NCI-H446 (cell line): Measurements from ENCODE around the gene IL1RAPL1.
"Not testable (repeated sequence)": the region's sequence is repeated elsewhere in the genome, so short reads cannot be mapped to it uniquely, and the experiment has no call there.

ENCODE experiments used
- DNase-seq, 2 experiments: peaks; one replicate each; lab custom pipeline; 2025; lab: John Stamatoyannopoulos, UW

IL1RAPL1 gene

GRCh38 chrX:28628120-28628519 is 40.9 kb downstream of the IL1RAPL1 start:
- DNase-seq: no peak

- no peak for DNase-seq
These were observed 51.5 kb downstream of the IL1RAPL1 start for GRCh38 chrX:28638775-28639174.

DNA sequence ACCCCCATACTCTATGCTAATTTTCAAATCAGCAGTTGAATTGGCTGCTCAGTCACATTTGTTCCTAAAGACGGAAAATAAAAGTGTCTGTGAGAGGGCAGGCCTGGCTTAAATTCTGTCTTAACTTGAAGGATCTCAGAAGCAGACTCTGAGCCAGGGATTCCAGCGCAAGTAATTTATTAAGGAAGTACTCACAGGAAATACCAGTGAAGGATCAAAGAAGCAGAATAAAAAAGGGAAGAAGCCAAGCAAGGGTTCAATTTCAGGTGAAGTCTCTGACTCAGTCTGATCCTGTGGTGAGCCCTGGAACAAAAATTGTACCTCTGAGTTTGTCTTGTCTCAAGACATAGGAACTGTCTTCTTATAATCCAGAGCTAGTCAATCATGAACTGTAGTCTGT is 52.2 kb downstream of the IL1RAPL1 start:
- no peak for DNase-seq

DNA sequence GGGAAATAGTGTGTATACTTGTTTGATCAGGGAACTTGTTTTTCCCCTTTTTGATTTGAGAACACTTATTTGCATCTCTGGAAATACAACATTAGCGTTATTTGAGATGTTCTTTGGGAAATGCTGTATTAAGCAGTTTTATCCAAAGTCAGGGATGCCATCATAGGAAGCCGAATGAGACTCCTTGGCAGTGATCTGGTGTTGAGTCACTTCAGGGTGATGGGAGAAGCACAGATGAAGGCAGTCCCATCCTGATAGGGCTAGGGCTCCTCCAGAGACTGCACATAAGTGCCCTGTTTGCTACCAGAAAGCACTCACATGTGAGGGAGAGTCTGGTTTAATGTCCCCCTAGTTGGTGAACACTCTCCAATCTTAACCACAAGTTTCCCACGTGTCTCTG is 62.3 kb downstream of the IL1RAPL1 start:
- no peak for DNase-seq

DNA sequence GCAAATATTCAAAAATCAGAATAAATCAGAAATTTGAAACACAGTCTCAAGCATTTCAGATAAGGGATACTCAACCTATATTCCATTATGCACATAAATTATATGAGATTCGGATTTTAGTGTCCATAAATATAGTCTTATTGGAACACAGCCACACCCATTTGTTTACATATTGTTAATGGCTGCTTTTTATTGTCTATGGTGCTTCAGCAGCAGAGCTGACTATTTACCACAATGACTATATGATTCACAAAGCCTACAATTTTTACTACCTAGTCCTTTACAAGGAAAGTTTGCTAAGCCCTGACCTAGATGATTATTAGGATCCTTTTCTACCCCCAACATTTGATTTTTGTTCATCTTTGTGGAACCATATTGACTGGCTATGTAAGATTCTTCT is 63.9 kb downstream of the IL1RAPL1 start:
- DNase-seq: no peak

- DNase-seq: no peak
These were observed 72.0 kb downstream of the IL1RAPL1 start for GRCh38 chrX:28659269-28659668.

DNA sequence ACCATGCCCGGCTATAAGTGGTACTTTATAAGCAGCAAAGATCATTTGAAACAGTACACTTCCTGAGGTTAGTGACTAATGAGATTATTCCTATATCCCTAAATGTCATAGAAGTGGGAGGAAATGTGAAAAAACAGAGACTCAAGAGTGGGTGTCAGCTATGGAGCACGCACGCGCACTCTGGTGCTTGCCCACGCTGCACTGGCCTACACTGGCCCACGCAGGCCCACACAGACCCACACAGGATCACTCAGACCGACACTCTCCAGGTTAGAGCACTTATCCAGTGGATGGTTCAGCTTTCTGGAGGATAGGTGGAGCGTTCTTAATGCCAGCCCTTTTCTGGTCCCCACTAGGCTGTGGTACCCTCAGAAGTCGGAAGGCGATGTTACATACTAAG is 78.5 kb downstream of the IL1RAPL1 start:
- no peak for DNase-seq

GRCh38 chrX:28668303-28668702 is 81.1 kb downstream of the IL1RAPL1 start:
- no peak for DNase-seq

- no peak for DNase-seq
These were observed 81.7 kb downstream of the IL1RAPL1 start for GRCh38 chrX:28668957-28669356.

DNA sequence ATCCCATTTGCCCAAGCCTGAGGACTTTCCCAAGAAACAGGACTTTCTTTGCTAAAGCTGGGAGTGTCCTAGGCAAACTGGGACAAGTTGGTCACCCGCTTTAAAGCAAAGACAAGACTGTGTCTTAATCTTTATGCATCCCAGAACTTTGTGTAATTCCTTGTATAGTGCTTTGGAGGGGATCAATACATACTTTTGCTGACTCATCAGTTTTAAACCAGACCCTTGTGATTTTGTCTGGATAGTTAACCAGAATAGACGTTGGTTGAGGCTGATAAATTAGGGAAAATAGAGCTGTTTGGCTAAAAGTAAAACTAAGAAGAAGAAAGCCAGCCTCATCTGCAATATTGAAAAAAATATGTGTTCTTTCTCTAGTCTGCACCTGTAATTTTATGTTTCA is 82.8 kb downstream of the IL1RAPL1 start:
- no peak for DNase-seq

GRCh38 chrX:28675173-28675572 is 87.9 kb downstream of the IL1RAPL1 start:
- DNase-seq: no peak

GRCh38 chrX:28693101-28693500 is 105.9 kb downstream of the IL1RAPL1 start:
- no peak for DNase-seq

DNA sequence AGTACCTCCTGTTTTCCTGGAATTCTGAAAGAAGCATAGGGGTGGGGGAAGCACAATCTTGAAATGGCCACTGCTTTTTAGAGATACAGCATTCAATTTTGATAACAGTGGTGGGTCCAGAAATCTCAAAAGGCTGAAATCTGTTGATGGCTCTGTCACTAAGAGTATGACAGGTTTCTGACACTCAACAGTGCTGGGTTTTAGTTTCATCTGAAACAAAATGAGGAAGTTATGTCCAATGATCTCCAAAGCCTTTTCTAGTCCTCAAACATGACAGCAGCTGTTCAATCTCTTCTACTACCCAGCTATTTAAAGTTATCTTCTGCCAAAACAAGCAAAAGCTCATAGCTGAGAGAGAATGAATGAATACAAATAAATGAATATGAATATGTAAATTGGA is 110.5 kb downstream of the IL1RAPL1 start:
- DNase-seq: no peak

DNA sequence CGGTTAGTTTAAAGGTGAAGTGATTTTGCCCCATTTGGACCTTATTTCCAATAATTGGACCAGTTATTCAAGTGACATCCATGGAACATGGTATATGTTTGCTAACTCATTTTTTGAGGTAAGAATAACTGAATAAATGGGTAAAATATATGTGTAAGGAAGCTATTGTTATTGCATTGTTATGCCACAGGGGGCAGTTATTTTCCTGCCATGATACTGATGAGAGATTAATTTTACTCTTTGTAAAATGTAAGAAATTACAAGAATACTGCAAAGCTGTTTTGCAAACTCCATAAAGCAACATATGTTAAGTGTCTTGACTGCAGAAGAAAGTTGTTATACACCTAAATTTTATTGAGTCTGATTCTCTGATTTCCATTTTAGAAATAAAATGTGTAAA is 114.0 kb downstream of the IL1RAPL1 start:
- no peak for DNase-seq

DNA sequence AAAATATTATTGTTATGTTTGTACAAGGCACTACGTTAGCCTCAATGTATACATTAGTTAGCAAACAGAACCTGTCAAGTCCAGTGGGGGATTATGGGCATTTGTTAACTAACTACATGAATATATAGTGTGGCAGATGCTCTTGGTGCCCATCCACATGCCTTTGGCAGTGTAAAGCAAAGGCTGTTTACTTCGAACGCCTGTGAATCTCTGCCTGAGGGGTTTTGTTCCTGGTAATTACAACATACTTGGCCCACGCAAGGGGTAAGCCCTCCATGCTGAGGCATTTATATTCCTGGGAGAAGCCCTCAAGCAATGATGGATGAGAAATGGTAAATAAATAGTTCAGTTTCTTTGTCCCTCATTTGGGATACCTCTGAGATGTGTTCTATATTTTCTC is 119.7 kb downstream of the IL1RAPL1 start:
- DNase-seq: no peak

DNA sequence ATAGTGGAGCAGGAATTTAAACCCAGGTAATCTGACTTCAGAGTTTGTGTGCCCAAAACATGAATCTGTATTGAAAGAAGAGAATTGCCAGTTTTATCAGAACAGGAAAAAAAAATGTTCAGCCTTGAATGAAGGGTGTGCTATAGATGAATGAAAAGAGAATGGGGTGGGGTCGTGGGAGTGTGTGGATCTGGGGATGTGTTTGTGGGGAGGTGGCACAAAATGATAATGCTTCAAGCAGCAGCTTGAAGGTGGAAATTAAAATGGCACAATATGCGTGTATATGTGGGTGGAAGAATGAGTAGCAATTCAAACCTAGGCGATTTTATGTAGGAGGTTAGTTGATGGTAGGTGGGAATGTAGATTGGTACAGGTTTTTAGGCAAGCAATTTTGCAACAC is 122.2 kb downstream of the IL1RAPL1 start:
- no peak for DNase-seq

DNA sequence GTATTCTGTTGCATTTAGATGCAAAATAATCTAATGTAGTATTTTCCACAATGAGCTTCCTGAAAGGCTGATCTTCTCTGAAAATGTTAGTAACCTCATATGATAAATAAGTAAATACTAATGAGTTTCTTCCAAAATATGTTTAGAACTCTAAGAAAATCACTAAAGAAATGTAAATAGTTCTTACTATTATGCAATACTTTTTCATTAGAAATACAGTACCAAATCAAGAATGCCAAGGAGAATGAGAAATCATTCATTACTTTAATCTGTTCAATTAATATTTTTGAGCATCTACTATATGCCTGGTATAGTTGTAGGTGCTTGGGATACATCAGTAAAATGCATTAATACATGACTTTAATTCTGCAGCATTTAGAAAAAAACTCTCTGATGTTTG is 130.6 kb downstream of the IL1RAPL1 start:
- DNase-seq: no peak

GRCh38 chrX:28718450-28718849 is 131.2 kb downstream of the IL1RAPL1 start:
- no peak for DNase-seq

GRCh38 chrX:28719620-28720019 is 132.4 kb downstream of the IL1RAPL1 start:
- no peak for DNase-seq

DNA sequence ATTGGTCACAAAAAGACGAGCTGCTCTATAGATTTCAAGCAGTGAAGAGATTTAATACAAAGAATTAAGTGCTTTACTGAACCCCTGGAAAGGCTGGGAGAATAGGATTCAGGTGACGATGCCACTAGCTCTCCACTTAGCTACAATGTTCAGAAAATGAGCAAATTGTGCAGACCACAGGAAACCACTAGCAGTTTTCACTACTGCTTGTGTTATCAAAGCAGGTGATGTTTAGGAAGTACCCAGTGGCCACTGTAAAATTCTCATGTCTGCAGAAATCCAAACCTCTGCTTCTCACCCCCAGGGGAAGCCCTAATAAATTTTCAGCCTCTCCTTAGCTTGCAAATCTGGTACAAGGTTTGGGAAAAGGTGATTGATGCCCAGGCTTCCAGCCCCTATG is 165.1 kb downstream of the IL1RAPL1 start:
- no peak for DNase-seq

- no peak for DNase-seq
These were observed 168.9 kb downstream of the IL1RAPL1 start for GRCh38 chrX:28756175-28756574.

- DNase-seq: no peak
These were observed 169.4 kb downstream of the IL1RAPL1 start for GRCh38 chrX:28756647-28757046.

GRCh38 chrX:28757290-28757689 is 170.0 kb downstream of the IL1RAPL1 start:
- no peak for DNase-seq

DNA sequence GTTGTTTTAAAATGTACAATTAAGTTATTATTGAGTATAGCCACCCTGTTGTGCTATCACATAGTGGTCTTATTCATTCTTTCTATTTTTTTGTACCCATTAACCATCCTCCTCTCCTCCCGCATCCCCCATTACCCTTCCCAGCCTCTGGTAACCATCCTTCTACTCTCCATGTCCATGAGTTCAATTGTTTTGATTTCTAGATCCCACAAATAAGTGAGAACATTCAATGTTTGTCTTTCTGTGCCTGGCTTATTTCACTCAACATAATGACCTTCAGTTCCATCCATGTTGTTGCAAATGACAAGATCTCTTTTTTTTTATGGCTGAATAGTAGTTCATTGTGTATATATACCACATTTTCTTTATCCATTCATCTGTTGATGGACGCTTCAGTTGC is 179.3 kb downstream of the IL1RAPL1 start:
- not testable (repeated sequence) for DNase-seq

GRCh38 chrX:28773807-28774206 is 186.6 kb downstream of the IL1RAPL1 start:
- no peak for DNase-seq
